Measurements from ENCODE around the gene CLK2.

GRCh38 chr1:155295942-155296267 is 22.6 kb upstream of the CLK2 start:
- TF ChIP-seq, protein P1, sequence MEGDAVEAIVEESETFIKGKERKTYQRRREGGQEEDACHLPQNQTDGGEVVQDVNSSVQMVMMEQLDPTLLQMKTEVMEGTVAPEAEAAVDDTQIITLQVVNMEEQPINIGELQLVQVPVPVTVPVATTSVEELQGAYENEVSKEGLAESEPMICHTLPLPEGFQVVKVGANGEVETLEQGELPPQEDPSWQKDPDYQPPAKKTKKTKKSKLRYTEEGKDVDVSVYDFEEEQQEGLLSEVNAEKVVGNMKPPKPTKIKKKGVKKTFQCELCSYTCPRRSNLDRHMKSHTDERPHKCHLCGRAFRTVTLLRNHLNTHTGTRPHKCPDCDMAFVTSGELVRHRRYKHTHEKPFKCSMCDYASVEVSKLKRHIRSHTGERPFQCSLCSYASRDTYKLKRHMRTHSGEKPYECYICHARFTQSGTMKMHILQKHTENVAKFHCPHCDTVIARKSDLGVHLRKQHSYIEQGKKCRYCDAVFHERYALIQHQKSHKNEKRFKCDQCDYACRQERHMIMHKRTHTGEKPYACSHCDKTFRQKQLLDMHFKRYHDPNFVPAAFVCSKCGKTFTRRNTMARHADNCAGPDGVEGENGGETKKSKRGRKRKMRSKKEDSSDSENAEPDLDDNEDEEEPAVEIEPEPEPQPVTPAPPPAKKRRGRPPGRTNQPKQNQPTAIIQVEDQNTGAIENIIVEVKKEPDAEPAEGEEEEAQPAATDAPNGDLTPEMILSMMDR (optimal IDR thresholded peaks at IDR 0.05 in 1 of 3, IDR thresholded peaks at IDR 0.05 in 1 of 3, conservative IDR thresholded peaks at IDR 0.05 in 1 of 3; ENCODE audit: extremely low read depth in 1 of 3, insufficient read depth in 2 of 3, low read length in 3 of 3), result no peak
- no peak for TF ChIP-seq EZH2 (IDR thresholded peaks at IDR 0.05; ENCODE audit: low read length)
